GM18526 (cell line): ENCODE results near the gene SNX24.

Experiments
- POLR2A ChIP-seq: IDR thresholded peaks from 3 replicates; pipeline ENCODE4 v1.6.1; 2011; ENCODE audit not compliant: insufficient read length; ENCODE audit errors: extremely low read depth

Gene SNX24

DNA sequence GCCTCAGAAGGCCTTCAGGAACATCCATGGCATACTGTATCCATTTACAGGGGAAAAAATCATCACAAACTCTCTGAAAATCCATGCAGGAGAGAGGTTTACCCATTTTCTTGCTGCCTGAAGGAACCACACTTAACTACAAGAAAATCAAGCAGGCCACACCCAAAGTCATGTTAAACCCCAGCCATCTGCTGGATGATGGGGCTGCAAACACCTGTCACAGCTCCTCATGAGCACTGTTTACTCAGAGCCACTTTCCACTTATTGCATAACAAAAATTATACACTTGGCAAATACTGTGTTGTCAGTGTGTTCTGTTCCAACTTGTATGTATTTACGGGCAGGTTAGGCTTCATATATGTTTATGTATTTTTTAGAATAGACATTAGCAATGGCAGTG, 155.3 kb downstream of the SNX24 start:
- no peak for TF ChIP-seq POLR2A

DNA sequence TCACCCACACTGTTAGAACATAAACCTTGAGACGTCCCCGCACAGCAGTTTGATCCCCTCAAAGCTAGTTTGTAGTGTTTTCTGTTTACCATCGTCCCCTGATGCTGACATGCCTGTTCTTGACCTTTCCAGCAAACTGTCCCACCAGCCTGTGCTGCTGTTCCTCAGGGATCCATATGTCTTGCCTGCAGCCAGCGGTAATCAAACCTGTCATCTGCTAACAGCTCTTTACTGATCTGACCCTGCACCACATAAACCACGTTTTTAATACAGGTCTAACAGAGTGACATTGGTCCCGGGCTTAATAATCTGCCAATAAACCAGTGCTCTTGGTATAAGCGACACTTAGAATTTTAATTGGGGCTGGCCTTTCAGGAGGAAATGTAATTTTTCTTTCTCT, 156.4 kb downstream of the SNX24 start:
- TF ChIP-seq POLR2A: no peak

DNA sequence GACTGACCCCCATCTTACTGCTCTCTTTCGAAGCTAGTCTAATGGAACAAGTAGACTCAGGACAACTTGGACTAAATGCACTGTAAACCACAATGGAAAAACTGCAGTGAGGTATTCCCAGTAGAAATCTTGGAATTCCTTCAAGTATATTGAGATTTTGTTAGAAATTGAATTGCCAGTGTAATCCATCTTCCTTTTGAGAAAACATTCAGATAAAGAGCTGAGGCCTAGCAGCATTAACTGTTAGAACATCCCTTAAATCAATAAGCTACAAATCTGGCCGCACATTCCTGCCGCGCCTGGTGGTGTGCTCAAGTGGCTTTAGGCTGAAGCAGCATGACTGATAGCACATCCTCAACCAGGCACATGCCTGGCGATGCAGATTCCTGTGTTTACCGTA, 161.8 kb downstream of the SNX24 start:
- TF ChIP-seq POLR2A: no peak

DNA sequence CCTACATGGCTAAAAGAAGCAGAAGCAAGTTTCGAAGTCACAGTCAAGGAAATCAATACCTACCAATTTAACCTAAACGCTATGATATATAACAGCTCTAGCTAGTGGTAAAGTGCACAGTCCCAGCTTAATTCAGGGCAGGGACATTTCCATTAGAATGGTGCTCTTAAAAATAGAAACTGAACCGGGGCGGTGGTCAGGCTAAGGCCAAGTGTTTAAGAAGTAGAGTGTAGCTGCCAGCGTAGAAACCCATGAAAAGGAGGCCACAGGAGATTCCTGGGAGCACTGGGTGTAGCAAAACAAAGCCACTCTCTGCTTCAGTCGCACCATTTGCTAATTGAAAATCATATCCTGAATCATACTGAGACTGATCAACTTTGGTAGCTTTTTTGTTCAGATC, 162.3 kb downstream of the SNX24 start:
- no peak for TF ChIP-seq POLR2A

DNA sequence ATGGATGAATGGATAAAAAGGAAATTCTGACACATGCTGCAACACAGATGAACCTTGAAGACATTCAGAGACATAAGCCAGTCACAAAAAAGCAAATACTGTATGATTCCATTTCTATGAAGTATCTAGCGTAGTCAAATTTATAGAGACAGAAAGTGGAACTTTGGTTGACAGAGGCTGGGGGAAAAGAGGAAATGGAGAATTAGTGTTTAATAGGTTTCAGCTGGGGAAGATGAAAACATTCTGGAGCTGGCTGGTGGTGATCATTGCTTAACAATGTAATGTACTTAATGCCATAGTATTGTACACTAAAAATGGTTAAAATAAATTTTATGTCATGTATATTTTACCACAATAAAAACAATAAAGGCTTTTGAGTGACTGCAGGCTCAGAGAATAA, 166.9 kb downstream of the SNX24 start:
- no peak for TF ChIP-seq POLR2A

DNA sequence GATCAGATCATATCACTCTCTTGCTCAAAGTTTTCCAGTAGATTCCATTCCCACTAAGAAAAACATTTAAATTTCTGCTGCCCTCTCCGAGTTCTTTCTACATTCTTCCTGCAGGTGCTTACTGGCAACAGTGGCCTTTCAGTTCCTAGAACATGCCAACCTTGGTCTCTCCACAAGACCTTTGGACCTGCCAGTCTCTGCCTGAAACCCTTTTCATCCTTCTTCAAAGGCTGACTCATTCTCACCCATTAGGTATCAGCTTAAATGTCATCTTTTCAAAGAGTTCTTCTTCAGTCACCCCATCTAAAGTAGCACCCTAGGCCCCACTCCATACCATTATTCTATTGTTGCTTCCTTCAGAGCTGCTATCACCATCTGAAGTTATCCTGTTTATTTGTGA, 169.3 kb downstream of the SNX24 start:
- TF ChIP-seq POLR2A: no peak

DNA sequence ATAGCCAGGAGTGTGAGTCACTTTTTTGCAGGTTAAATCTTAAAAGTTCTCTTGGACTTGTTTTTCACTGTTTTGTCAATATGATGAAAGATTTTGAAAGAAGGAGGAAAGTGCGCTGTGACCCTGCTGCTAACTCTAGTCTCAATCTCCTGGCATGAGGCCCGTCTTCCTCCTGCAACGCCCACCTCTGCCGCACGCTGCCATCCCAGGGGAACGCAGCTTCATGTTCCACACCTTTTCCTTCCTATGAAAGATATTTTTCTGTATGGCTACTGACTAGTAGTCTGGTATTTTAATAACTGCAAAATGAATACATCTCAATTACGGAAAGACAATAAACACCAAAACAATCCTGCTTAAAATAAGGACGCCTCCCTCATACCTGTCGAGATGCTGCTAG, 182.8 kb downstream of the SNX24 start:
- TF ChIP-seq POLR2A: no peak

DNA sequence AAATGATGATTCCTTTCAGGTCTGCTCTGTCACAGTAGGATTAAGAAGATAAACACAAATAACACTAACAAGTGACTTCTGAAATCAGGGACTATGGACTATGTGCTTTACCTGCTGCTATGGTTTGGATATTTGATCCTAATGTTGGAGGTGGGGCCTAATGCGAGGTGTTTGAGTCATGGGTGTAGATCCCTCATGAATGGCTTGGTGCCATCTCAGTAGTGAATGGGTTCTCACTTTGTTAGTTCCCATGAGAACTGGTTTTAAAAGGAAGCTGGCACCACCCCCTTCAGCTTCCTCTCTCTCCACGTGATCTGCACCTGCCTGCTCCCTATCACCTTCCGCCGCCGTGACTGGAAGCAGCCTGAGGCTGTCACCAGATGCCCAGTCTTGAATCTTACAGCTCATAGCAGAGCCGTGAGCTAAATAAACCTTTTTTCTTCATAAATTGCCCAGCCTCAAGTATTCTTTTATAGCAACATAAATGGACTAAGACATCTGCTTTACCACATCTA, 187.8 kb downstream of the SNX24 start:
- TF ChIP-seq POLR2A: no peak

DNA sequence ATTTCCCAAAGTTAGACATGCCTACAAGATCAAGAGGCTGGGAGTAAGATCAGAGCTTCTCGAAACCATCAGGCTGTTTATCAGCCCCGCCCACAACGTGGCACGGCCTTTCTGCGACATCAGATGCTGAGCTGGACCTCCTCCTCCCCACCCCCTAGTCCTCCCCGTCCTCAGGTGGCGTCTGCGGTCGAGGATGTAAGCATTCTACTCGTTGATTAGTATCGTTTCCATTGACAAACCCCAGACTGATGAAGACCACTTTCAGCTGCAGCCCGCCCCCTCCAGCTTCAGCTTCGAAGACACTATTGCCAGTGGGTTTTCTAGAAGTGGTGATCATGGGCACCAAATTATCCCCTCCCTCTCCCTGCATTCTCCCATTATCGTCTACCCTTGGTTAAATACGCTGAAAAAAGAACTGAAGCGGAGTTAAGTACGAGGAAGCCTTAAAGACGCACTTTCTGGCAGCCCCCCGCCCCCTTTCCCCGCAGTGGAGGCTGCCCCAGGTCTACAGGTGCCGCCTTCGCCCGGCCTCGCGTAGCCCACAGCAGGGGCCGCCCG, 190.0 kb downstream of the SNX24 start:
- no peak for TF ChIP-seq POLR2A

DNA sequence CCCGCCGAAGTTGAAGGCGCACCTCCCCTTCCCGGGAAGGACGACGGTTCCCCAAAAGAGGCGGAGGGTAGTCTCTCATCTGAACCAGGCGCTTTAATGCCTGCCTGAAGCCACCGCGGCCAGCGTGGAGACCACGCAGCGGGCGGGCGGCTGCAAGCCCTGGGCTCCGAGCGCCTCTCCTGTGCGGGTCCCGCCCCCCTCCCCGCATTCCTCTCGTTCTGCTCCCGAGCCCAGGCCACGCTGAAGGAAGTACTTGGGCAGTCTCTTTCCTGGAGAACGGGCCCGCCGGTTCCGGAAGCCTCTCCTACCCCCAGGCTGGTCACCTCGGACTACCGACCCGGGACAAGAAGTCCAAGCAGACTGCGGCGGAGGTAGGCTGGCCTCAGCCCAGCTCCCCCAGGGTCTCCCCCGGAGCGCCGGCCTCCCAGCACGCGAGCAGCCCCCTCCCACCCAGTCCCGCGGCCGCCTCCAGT, 190.5 kb downstream of the SNX24 start:
- no peak for TF ChIP-seq POLR2A

DNA sequence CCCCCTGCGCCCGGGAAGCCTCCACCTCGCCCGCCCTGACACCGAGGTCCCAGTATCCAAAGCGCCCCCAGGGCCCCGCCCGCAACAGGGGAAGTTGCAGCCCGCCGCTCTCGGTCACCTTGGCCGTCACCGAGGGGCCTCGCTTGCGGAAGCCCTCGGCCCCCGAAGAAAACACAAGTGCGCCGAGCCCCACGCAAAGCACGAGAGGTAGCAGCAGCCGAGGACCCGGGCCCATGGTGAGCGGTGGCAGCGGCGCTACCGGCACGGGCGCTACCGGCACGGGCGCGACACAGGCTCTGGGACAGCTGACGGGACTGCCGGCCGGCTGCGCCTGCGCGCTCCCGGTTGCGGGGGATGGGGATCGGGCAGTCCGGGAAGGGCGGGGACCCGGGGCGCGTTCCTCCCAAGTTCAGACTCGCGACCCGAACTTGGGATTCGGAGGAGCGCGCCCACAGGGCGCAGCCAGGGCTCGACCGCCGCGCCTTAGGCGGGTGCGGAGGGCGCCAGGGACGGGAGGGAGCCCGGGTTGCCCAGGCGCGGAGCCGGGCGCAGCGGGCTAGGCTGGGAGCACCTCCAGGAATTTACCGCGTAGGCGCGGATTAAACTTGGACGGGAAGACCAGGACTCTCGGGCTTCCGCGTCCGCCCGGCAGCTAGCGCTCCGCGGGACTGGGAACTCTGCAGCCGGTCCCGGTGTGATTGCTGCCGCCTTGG, 191.1 kb downstream of the SNX24 start, which contains the start of gene PPIC:
Gene PPIC (minus strand): TSS at position 335 of the 713 bp plus-strand sequence. CDS start 100 bp downstream, at position 235.
- TF ChIP-seq POLR2A: no peak

DNA sequence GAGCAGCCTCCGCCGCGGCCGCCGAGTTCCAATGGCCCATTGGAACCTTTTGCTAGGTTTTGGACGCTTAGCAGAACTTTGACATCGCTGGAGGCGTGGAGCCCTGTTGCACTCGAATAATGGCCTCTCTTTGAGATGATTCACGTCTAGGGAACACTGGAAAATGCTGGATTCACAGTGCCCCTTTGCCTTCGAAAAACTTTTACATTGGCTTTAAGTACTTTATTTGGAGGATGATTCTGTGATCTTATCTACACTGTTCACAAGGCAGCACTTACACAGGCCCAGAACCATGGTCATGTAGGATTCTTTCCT, 191.6 kb downstream of the SNX24 start:
- TF ChIP-seq POLR2A: no peak

DNA sequence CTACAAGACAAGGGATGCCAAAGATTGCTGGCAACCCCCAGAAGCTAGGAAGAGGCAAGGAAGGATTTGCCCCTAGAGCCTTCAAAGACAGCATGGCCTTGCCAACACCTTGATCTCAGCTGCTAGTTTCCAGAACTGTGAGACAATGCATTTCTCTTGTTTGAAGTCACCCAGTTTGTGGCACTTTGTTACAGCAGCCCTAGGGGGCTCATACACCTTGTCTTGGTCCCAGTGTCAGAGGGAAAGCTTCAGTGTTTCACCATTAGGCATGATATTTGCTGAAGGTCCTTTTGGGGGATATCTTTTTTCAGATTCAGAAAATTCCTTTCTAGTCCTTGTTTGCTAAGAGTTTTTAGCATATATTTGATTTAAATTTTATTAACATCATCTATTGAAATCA, 194.3 kb downstream of the SNX24 start:
- no peak for TF ChIP-seq POLR2A

DNA sequence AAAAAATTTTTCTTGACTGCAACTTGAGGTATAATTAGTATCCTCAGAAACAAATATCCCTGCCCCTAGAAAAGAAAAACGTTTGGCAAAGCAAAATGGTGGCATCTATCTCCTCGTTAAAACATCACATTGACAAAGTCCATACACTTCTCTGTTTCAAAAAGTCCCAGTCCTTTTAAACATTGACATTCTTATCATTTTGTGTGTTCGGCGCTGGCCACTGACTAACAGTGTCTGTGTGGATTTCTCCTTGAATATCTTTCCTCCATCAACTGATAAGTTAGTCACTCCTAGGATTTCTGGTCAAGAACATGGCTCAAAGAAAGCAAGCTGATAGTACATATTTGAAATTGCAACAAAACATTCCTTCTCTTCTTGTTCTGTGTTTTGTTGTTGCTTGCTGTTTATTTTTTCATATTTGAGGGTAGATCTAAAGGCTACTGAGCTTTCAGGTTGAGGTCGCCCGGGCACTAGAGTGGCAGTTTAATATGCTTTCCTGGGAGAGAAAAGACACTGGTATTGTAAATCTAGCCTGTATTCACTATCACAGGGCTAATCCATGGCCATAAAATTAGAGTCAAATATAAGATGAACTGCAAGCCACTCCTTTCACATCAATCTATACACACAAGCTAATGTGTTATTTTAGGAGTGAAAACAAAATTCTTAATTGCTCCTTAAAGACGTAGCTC, 199.7 kb downstream of the SNX24 start:
- TF ChIP-seq POLR2A: no peak

DNA sequence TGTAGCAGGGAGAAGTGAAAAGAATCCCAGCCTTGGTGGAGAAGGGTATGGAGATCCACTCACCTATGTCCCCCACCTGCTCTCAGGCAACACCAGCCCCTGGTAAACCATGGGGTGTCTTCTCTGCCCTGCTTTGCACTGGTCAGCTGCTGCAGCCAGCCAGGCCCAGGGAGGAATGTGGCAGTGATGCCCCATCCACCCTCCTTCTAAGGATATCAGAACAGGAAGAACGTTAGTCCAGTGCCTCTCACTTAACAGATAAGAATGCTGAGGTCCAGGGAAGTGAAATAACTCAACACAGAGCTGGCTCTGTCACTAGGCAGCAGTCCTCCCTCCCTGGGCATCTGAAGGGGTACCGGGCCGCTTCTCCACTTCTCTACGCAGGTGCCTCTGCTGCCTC, 200.8 kb downstream of the SNX24 start:
- TF ChIP-seq POLR2A: no peak

DNA sequence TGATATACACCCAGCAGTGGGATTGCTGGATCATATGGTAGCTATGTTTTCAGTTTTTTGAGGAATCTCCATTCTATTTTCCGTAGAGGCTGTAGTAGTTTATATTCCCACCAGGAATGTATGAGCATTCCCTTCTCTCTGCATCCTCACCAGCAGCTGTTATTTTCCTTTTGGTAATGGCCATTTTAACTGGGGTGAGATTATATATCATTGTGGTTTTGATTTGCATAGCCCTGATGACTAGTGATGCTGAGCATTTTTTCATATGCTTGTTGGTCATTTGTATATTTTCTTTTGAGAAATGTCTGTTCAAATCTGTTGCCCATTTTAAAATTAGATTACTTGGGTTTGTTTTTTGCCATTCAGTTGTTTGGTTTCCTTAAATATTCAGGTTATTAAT, 202.3 kb downstream of the SNX24 start:
- no peak for TF ChIP-seq POLR2A
